Spleen (tissue), 7 donors: ENCODE results near the gene VPS54.

Experiments
- CTCF ChIP-seq, 11 experiments: fragments of 200-600 bp in 7 of 11; fragments of 450-650 bp in 4 of 11; sonication (generic) in 4 of 11; IDR thresholded peaks in 8 of 11; conservative IDR thresholded peaks in 3 of 11; 1 replicate in 7 of 11; 2 replicates in 4 of 11; pipeline versions ENCODE4 v1.4.0 to v1.8.0; 2016 to 2021; ENCODE audit warnings: antibody characterized with exemption in 11 of 11, inconsistent platforms in 4 of 11, mild to moderate bottlenecking in 1 of 11
- POLR2A ChIP-seq, 3 donors: fragments of 450-650 bp; IDR thresholded peaks; one replicate each; pipeline ENCODE4 v1.5.1; 2017; ENCODE audit warnings: antibody characterized with exemption in 3 of 3, mild to moderate bottlenecking in 1 of 3
- POLR2AphosphoS5 ChIP-seq, 3 donors: sonication (generic); formaldehyde crosslinking; IDR thresholded peaks; one replicate each; pipeline ENCODE4 v1.5.1; 2017; ENCODE audit warnings: antibody characterized with exemption in 3 of 3
- donor health status: DM: no; HTN: no; CAD: no; lungs with moderate emphysema.
- donor health status: DM: no; HTN: no; CAD: no.
- donor health status: DM: no; HTN: no; CAD: no.

GRCh38 chr2:63879876-63880433 lies 139.3 kb downstream of the VPS54 start:
- TF ChIP-seq CTCF (IDR thresholded peaks at IDR 0.05 in 8 of 11, conservative IDR thresholded peaks at IDR 0.05 in 3 of 11): no peak
- no peak for TF ChIP-seq POLR2A (IDR thresholded peaks at IDR 0.05)
- no peak for TF ChIP-seq POLR2AphosphoS5 (IDR thresholded peaks at IDR 0.05)
